HG03520 (cell line): Measurements from ENCODE around the gene PANX2.

Source experiments
- ATAC-seq: cut with Tn5 transposase; IDR thresholded peaks from one replicate; pipeline ENCODE4 v1.9.1; 2021; ENCODE audit warnings: mild to moderate bottlenecking, moderate library complexity; ENCODE audit not compliant: unreplicated experiment

The PANX2 gene

DNA sequence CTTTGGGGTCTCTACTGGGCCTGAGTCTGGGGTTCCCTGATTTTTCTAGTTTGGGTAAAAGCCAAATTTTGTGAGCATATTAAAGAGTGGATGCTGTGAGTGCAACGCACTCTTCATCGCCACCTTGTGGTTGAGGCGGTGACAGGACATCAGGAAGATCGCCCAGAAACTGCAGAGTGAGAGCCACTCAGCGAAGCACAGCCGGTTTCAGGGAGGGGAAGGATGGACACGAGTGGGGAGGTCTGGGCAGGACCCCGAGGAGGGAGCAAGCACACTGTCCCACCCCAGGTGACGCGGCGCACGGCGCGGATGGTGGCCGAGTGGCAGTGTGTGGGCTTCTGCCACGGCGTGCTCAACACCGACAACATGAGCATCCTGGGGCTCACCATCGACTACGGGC lies 39.4 kb downstream of the PANX2 start:
- ATAC-seq: no peak

DNA sequence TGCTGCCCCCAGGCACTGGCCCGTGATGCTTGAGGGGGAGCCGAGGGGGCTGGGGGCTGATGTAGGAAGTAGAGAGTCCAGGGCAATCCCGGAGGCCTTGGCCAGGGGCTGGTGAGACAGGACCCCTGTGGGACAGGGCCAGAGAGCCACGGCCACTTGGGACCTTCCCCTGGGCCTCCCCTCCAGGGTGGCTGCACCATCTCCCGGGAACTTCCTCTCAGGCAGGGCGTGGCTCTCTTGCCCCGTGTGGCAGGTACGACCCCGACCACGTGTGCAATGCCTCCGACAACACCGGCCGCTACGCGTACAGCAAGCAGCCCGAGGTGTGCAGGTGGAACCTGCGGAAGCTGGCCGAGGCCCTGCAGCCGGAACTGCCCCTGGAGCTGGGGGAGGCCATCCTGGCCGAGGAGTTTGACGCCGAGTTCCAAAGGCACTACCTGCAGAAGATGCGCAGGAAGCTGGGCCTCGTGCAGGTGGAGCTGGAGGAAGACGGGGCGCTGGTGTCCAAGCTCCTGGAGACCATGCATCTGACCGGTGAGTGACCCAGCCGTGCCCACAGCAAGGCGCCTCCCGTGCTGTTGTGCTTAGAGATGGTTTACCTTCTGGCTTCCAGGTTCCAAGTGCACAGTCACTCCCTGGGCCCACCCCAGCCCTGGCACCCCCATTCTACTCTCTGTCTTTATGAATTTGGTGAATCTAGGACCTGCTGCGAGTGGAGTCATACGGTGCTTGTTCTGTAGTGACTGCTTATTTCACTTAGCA lies 40.0 kb downstream of the PANX2 start:
- ATAC-seq: no peak

DNA sequence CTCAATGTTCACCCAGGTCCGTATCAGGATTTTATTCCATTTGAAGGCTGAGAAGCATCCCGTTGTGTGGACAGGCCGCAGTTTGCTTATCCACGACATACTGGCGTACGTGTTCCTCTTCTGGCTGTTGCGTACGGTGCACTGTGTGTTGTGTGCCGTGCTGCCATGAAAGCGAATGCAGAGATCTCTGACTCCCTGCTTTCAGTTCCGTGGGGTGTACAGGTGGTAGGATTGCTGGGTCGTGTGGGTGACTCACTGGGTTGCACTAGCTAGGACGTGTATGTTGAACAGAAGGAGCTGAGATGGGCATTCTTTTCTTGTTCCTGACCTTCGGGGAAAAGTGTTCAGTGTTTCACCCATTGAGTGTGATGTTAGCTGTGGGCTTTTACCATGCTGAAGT lies 40.6 kb downstream of the PANX2 start:
- ATAC-seq: no peak

DNA sequence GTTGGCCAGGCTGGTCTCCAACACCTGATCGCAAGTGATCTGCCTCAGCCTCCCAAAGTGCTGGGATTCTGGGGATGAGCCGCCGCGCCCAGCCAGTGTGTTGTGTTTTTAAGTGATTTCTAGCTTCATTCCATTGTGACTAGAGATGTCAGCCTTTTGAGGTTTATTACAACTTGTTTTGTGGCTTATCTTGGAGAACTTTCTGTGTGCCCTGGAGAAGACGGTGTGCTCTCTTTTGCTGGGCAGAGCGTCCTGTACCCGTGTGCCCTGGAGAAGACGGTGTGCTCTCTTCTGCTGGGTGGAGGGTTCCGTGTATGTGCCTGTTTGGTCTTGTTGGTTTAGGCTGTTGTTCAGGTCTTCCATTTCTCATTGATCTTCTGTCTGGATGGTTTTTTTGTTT lies 42.7 kb downstream of the PANX2 start:
- ATAC-seq: no peak

DNA sequence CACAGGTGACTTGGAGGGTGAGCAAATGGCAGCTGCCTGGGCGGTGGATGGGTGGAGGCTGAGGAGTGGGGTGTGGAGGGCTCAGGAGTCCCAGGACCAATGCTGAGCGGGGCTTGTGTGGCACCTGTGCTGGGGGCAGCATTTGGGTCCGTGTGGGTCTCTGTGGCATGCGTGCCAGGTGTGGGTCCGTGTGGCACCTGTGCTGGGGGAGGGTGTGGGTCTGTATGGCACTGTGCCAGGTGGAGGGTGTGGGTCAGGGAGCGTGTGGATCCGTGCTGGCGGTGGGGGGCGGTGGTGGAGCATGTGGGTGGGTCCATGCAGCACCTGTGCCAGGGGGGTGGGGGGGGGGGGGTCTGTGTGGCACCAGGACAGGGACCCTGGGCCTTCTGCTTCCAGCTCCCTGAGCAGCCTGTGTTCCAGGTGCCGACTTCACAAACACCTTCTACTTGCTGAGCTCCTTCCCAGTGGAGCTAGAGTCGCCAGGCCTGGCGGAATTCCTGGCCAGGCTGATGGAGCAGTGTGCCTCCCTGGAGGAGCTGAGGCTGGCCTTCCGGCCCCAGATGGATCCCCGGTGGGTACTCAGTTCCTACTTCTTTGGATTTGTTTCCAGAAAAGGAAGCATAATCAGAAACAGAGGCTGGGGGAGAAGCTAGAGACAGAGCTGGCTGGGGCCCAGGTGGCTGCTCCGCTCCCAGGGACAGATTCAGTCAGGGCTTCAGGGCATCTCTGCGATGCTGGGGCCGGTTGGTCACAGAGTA lies 44.9 kb downstream of the PANX2 start:
- no peak for ATAC-seq

DNA sequence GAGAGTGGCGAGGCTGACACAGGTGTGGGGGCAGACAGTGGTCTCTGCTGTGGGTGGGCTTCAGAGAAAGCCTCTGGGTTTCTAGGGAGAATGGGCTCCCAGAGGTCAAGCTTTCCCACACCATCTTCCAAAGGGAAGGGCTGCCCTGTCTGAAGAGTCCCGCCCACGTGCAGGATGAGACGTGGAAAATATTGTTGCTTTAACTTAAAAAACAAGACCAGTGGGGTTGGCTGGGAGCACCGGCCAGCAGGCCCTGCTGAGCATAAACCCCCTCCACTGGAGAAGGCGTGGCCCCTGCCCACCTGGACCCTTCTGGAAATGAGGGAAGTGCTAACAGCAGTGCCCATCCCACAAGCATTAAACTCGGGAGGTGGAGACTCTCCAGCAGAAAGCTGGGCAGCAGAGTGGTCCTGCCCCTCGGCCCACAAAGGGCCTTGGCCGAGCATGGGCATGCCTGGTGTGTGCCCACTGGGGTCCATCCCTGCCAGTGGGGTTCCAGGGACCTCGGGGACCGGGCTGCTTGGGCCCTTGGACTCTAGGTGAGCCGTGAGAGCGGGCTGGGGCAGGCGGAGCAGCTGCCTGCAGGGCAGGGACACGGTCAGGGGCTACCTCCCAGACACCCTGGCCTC lies 45.6 kb downstream of the PANX2 start:
- ATAC-seq: no peak

DNA sequence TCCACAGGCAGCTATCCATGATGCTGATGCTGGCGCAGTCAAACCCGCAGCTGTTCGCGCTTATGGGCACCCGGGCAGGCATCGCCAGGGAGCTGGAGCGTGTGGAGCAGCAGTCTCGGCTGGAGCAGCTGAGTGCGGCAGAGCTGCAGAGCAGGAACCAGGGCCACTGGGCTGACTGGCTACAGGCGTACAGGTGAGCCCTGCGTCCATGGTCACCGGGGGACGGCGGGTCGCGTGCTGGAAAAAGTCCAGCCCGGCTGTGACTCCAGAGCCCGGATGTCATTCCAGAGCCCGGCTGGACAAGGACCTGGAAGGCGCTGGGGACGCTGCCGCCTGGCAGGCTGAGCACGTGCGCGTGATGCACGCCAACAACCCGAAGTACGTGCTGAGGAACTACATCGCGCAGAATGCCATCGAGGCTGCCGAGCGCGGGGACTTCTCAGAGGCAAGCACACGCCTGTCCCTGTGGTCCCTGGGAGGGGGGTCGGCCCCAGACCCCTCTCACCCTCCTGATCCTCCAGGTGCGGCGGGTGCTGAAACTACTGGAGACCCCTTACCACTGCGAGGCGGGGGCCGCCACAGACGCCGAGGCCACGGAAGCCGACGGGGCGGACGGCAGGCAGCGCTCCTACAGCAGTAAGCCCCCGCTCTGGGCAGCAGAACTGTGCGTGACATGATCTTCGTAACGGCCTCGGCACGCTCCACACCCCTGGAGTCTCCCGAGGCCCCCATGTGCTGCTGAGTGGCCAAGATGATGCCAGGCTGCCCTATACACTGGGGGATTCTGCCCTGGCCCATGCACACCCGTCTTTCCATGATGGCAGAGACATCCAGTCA lies 46.4 kb downstream of the PANX2 start:
- ATAC-seq: no peak

DNA sequence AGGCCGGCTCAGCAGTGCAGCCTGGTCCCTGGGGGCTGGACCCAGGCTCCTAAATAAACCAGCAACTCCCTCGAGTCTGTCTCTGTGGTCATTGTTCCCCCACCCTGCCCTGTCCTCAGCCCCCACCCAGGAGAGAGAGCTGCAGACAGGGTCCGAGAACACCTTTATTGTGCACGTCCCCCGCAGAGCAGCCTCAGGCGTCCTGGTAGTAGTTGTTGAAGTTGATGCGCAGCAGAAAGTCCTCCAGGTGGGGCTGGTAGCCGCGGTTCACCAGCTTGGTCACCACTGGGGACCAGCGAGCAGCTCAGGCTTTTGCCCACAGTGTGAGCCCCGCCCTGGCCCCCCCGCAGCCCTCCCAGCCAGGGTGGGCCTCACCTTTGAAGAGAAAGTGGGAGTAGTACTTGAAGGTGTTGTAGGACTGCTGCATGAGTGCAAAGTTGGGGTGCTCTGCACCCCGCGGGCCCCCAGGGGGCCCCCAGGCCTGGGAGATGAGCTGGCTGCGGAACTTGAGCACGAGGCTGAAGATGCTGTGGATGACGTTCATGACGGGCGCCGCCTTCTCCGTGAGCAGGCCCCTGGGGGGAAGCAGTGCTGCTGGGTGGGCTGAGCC lies 47.1 kb downstream of the PANX2 start:
- ATAC-seq: no peak

DNA sequence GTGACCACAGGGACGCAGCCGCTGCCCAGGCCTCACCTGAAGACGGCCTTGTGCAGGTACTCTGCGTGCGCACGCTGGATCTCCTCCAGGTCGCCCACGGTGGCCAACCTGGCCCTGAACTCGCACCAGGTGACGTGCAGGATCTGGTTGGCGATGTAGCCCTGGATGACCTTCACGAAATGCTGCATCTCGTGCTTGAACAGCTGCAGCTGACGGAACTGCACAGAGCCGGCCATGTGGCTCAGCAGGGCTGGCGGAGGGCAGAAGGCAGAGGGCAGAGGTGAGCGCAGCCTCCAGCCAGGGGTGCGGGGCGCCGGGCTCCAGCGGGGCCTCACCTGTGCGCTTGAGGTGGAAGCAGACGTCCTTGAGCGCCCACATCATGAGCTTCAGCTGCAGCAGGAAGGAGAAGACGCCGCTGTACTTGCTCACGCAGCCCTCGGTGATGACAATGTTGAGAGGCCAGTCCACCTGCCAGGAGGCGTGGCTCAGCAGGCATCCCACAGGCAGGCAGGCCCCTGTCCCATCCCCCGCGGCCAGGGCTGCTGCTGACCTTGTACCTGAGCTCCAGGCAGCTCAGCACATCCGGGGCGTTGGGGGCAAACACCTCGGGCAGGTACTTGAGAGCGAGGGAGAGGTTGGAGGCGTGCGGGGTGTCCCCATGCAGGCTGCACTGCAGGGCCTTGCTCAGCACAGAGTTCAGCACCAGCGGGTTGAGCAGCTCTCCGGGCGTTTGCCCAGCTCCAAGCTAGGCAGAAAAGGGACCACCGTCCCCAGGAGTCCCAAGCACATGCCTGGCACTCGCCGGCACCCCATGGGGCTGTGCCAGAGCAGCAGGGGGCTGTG lies 47.8 kb downstream of the PANX2 start:
- ATAC-seq: no peak

DNA sequence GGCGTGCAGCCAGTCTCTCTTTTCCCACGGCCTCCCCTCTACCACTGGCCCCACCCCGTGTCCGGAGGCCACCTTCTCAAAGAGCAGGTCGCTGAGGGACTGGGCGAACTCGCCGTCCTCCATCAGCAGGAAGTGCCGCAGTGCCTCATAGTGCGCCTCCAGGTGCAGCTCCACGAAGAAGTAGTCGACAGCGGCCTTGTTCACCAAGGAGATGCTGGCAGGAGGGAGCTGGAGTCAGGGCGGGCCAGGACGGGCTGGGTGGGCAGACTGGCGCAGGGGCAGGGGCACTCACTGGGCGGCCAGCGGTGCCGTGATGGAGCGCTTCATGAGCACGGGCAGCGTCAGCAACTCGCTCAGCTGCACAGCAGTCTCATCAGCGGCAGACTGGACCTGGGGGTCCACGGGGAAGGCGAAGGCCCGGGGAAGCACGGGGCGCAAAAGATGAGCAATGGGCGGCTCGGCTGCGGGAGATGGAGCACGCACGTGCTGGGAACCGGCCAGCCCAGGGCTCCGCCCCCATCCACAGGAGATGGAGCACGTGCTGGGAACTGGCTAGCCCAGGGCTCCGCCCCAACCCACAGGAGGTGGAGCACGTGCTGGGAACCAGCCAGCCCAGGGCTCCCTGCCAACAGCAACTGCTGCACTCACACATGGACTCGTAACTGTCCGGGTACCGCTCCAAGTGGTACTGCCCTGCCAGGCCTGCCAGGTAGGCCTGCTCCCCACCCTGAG lies 48.6 kb downstream of the PANX2 start:
- ATAC-seq: no peak

DNA sequence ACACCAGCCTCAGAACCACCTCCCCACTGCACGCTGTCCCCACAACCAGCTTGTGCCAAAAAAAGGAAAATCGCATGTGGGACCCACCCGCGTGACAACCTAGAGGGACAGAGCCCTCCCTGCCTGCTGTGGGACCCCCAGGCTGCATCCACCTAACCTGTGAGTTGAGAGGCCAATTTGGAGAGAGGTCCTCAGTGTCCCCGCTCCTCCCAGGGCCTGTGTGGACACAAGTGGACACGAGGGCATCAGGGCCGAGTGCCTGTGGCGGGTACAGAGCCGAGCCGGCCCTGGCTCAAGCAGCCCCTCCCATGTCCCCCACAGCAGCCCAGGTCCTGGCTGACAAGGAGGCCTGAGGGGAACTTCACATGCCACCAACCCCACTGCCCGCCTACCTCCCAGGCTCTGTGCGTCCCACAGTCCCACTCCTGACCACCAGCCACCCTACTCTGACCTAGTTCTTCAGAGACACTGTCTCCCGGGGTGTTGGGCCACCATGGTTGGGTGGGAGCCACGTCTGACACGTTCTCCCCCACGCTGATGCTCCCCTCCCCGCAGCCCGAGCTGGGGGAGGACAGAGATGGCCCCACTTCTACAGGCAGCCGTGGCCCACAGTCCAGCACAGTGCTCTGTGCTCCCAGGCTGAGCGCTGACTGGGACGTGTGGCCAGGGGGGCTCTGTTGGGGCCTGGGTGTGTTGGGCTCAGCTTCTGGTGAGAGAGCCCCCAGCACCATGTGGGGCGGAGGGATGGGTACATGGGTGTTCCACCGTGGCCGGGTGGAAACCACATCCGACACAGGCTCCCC lies 49.5 kb downstream of the PANX2 start:
- ATAC-seq: no peak

DNA sequence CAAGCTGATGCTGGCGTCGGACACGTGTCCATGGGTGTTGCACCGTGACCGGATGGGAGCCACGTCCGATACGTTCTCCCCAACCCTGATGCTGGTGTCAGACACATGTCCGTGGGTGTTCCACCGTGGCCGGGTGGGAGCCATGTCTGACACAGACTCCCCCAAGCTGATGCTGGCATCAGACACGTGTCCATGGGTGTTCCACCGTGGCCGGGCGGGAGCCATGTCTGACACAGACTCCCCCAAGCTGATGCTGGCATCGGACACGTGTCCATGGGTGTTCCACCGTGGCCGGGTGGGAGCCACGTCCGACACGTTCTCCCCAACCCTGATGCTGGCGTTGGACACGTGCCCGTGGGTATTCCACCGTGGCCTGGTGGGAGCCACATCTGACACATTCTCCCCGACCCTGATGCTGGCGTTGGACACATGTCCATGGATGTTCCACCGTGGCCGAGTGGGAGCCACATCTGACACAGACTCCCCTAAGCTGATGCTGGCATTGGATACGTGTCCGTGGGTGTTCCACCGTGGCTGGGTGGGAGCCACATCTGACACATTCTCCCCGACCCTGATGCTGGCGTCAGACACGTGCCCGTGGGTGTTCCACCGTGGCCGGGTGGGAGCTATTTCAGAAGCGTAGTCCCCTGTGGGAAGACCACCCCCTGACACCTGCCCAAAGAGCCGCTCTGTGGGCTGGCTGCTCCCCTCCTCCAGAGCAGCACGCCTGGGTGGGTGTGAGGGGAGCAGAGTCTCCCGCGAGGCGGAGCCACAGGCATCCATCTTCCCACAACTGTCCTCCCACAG lies 50.3 kb downstream of the PANX2 start:
- no peak for ATAC-seq

DNA sequence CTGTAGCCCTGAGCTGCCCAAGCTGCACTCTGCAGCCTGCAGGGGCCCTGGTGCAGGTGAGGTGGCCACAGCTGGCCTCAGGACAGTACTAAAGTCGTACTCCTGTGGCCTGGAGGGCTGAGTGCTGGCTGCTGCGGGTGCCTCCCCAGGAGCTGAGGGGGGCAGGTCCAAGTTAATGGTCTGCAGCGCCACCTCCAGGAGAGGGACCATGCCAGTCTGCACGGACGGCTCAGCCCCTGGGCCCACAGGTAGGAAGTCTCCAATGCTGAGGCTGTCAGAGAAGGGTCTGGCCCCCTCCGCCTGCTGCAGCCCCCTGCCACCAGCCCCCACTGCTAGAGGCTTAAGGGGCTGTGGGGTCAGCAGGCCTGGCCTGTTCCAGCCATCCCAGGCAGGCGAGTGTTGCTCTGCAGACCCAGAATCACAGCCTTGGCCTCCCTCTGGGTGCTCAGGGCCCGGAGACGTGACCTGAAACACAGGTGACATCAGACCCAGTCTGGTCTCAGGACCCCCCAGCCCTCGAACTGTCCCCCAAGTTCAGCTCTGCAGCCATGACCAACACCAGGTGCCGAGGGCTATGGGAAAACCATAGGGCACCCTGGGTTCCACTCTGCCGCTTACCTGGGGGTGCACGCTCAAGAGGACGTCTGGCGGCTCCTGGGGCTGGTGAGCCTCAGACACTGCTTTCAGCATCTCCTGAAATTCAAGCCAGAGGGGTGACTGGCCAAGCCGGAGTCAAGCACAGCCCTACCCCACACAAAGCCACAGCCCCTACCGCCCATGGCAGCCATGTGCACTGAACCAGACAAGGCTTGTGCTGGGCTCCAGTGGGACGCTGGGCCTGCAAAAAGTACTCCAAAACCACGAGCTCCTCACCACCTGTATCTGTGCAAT lies 51.1 kb downstream of the PANX2 start:
- no peak for ATAC-seq

DNA sequence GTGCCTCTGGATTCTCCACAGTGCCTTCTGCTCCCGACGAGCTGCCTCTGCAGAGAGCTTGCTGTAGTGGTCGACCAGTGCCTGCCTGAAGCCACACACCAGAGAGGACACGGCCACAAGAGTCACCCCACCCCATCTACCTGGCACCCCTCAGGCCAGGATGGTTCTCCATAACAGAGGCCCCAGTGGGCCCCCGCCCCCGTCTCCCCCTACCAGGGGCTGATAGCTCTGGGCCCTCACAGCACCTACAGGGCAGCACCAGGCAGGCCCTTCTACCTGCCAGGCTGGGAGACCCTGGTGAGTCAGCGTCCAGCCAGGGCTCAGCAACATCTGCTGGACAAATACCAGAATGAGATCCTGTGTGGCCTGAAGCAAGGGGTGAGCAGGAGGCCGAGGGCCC lies 52.0 kb downstream of the PANX2 start:
- ATAC-seq: no peak

DNA sequence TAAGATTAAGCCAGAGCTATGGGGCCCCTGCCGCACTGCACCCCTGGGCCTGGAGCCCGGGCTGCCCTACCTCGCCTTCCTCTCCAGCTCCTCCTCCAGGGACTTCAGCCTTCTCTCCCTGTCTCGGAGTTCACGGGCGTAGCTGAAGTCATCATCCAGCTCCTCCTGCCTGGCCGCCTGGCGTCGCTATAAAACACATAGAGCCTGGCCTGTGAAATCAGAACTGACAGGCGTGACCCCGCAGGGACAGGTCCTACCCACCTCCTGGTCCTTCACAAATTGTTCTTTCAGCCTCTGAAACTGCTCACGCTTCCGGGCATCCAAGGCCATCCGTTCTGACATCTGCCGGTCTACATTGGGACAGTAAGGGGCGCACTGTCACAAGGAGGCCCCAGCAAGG lies 53.5 kb downstream of the PANX2 start:
- ATAC-seq: no peak

DNA sequence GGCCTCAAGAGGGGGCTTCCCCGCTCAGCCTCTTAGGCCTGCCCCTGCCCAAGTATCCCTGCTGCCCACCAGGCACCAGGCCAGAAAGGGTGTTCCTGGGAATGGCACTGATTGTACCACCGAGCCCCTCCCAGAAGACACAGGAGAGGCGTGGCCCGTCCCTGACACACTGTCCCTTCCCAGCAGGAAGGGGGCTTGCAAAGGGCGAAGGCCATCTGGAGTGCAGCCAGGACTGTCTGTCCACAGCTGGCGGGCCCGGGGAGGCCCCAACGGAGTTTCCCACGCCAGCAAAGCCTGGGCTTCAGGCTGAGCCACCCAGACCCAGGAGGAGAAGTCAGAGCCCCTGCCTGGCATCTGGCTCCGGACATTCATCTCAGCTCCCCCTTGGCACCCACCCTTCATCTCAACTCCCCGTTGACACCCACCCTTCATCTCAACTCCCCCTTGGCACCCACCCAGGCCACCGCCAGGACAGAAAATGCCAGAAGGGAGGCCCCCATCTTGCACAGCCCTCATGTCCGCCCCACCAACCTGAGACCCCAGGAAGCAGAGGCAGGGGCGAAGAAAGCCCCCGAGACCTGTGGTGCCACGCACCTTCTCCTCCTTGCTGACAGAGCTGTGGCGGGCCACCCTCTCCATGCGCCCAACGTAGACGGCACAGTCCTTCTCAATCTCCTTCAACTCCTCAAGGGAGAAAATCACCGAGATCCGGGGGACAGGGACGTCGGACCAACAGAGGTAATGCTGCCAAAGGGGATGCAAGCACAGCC lies 54.9 kb downstream of the PANX2 start:
- ATAC-seq: no peak
